HG02642 (cell line): ENCODE measurements around the gene NBPF1.
"Not testable (repeated sequence)": the region's sequence is repeated elsewhere in the genome, so short reads cannot be mapped to it uniquely, and the experiment has no call there.

Experiments used
- ATAC-seq: cut with Tn5 transposase; IDR thresholded peaks from one replicate; pipeline ENCODE4 v1.9.1; 2021; ENCODE audit warnings: mild to moderate bottlenecking; ENCODE audit not compliant: unreplicated experiment, poor library complexity

NBPF1 gene

DNA sequence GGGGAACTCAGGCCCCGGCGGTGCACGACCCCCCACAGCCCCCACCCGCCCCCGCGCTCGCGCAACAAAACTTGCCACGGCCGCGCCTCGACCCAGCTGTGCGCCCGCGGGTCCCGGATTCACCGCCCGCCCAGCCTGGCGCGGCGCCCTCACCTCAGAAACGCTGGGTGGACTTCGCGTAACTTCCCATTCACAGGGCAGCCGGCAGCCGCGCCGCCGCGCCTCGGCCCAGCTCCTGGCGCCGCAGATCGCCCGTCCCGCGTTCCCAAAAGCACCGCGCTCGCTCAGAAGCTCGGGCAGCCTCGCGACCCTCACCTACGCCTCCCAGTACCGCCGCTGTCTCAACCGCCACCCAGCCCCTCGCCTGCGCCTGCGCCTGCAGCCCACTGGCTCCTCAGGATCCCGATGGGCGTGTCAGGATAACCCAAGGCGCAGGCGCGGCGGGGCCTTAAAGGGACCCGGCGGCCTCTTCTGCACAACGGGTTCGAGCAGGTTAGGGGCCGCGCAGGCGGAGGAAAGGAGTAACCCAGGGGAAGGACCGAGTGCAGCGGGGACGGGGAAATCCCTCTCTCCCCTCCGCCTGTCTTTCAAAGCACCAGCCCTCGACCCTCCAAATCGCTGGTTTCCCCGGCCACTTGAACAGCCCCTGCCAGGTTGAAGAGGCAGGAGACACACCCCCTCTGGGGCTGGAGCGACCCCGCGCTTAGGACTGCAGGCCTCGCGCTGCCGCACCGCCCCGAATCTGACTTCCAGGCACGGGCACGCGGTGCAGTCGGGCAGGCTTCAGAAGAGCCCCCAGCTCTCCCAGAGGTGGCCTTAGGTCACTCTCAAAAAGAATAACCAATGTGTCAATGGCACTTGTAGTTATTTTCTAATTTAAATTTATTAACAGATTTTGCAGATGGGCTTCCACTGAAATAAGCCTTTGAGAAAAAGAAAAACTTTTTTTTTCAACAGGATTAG lies at the start of gene NBPF1:
Gene NBPF1, minus strand, starts transcription at position 380 of the 963 bp plus-strand sequence.
- peak; percentile 94 for ATAC-seq

- not testable (repeated sequence) for ATAC-seq
Measured at GRCh38 chr1:16658234-16658633, 44.9 kb upstream of the NBPF1 start.

DNA sequence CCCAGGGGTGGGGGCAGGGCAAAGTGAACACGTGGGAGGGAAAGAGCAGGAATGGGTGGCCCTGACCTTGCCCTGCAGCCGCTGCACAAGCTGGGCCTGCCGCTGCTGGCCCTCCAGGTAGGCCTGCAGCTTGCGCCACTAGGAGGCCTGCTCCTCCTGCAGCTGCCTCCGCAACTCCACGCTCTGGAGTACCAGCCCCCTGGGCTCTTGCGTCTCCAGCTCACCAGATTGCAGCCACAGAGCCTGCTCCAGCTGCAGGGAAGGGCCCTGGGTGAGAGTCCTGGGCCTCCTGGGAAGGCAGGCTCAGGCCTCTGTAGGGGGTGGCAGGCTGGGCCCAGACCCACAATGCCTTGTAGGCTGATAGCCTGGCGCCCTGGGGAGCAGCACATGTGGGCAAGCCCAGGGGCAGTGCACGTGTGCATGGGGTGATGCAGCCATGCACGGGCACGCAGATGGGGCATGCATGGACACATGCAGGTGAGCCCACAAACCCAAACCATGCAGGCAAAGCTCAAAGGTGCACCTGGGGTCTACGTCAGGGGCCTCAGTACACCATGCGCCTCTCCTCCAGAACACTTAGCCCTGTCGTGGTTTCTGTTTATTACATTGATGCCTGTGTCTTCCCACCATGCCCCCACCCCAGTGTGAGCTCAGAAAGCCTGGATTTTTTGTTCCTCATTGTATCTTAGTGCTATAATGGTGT lies 43.8 kb upstream of the NBPF1 start:
- not testable (repeated sequence) for ATAC-seq

- ATAC-seq, result not testable (repeated sequence)
Measured at GRCh38 chr1:16656574-16656973, 43.2 kb upstream of the NBPF1 start.

- ATAC-seq, result not testable (repeated sequence)
Measured at GRCh38 chr1:16651560-16651959, 38.2 kb upstream of the NBPF1 start.

- ATAC-seq, result not testable (repeated sequence)
Measured at GRCh38 chr1:16649960-16650359, 36.6 kb upstream of the NBPF1 start.

- not testable (repeated sequence) for ATAC-seq
Measured at GRCh38 chr1:16649390-16649789, 36.0 kb upstream of the NBPF1 start.

GRCh38 chr1:16648756-16649155 lies 35.4 kb upstream of the NBPF1 start:
- ATAC-seq, result not testable (repeated sequence)

- not testable (repeated sequence) for ATAC-seq
Measured at GRCh38 chr1:16648250-16648649, 34.9 kb upstream of the NBPF1 start.

GRCh38 chr1:16647179-16648176 lies 34.1 kb upstream of the NBPF1 start:
- ATAC-seq, result not testable (repeated sequence)

DNA sequence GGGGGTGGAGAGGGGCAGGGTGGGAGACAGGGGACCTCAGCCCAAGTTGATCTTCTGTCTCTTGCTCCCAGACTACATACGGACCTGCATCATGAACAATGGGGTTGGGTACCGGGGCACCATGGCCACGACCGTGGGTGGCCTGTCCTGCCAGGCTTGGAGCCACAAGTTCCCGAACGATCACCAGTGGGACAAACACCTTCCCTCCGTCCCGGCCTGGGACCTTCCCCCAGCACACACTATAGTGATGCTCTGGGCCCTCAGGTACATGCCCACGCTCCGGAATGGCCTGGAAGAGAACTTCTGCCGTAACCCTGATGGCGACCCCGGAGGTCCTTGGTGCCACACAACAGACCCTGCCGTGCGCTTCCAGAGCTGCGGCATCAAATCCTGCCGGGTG lies 33.4 kb upstream of the NBPF1 start:
- ATAC-seq, result not testable (repeated sequence)

DNA sequence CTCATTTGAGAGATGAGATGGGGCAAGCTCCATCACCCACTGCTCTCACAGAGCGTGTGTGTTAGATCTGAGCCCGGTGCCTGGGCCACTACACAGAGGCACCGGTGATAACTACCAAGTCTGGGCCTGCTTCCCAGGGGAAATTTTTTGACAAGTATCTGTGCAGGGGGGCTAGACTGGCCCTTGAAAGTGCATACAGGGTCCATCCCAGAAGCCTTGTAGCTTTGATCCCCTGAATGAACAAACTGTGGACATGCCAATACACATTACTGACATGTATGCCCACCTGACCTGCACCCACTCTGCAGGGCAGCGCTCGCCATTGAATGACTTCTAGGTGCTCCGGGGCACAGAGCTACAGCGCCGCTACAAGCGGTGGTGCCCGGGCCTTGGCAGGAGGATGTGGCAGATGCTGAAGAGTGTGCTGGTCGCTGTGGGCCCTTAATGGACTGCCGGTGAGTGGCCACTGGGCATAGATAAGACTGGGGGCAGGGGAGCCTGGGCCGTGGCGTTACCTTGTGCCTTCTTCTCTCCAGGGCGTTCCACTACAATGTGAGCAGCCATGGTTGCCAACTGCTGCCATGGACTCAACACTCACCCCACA lies 32.8 kb upstream of the NBPF1 start:
- not testable (repeated sequence) for ATAC-seq

GRCh38 chr1:16645271-16646060 lies 32.1 kb upstream of the NBPF1 start:
- not testable (repeated sequence) for ATAC-seq

GRCh38 chr1:16644482-16645270 lies 31.3 kb upstream of the NBPF1 start:
- ATAC-seq, result peak; percentile 81

DNA sequence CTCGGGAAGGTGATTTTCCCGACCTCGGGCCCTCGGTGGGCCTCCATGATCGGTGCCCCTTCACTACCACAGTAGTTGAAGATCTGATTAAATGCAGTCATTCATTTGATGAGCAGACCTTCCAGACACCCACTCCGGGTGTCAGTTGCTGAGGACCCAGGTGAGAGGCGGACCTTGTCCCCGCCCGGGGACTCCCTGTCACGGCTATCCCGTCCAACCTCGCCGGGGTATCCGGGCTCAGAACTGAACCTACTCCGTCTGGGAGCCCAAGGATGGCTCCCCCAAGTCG lies 30.8 kb upstream of the NBPF1 start:
- ATAC-seq, result no peak

GRCh38 chr1:16643476-16644192 lies 30.3 kb upstream of the NBPF1 start:
- peak; percentile 1 for ATAC-seq

DNA sequence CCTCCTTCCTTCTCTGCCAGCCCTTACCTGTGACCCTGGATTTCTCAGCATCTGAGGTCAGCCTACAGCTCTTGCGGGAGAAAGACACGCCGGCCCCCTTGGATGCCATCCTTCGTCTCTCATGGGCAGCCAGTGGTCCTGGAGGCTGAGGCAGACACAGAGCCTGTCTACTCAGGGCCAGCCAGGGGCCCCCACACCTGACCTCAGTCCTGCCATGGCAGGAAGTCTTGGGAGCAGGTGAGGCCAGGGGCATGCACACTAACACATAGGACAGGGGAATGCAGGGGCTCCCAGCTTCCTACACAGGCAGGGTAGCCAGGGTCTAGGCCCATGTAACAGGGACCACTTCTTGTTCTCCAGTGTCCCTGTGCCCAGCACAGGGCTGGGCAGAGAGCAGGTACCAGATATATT lies 29.6 kb upstream of the NBPF1 start:
- ATAC-seq, result not testable (repeated sequence)
